SHP77 treated with DMSO at 0.1 percent for 48 hours (cell line): ENCODE data around the gene THAP7.
"Not testable (repeated sequence)": the region's sequence is repeated elsewhere in the genome, so short reads cannot be mapped to it uniquely, and the experiment has no call there.

ENCODE experiments used
- DNase-seq: peaks from one replicate; lab custom pipeline; 2025; lab: John Stamatoyannopoulos, UW

The THAP7 gene, protein sequence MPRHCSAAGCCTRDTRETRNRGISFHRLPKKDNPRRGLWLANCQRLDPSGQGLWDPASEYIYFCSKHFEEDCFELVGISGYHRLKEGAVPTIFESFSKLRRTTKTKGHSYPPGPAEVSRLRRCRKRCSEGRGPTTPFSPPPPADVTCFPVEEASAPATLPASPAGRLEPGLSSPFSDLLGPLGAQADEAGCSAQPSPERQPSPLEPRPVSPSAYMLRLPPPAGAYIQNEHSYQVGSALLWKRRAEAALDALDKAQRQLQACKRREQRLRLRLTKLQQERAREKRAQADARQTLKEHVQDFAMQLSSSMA

DNA sequence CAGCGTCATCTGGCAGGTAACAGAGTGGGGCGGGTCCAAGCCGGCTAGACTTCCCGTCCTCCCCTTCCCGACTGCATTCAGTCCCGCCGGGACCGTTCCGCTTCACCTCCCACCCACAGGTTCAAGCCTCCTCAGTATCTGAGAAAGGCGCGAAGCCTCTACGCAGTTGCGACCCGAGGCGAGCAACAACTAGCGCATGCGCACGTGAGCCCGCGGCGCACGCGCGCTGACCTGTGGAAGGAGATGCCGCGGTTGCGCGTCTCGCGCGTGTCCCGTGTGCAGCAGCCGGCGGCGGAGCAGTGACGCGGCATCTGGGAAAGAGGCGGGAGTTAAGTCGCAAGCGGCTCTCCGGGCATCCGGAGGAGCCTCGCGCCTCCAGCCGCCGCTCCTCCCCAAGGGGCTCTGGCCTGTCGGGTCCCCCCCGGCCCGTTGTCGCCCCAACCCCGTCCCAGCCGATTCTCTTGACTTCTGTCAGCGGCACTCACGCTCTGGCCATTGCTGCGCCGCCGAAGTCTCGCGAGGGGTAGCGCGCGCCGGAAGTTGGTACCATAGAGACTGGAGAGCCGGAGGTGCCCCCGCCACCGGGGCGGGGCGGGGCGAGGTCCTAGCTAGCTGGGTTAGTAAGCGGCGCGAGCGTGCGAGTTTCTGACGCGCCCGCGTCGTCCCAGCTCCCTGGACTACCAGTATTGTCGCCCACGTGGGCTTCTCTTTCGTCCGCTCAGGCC is at the start of gene THAP7:
Gene THAP7 (minus strand): TSS at position 518 of the 725 bp plus-strand sequence. CDS start 207 bp downstream, at position 311.
- DNase-seq, result peak; percentile 80

DNA sequence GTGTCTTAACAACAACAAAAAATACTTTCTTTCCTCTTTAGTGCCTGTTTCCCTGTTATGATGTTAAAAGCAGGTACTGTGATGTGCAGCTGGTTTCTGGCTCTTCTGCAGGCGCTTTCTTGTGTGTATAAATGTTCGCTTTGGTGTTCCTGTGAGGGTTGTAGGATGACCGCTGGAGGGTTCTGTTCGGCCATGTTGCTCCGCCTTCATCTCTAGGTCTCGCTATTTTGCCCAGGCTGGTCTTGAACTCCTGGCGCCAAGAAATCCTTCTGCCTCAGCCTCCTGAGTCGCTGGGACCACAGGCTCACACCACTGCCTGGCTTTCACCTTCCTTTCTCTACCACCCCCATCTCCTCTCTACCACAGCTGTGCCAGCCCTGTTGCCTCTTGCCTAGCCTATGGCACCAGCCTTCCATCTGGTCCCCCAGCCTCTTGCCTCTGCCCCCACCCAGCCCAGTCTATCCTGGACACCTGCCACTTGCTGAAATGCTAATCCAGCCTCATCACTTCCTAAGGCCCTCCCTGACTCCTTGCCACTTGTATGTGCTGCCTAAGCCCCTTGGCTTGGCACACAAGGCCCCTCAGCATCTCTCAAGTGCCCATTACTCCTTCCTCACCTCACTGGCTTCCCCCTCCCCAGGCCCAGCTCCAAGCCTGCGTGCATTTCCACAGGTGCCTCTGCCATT is 49.4 kb upstream of the THAP7 start:
- DNase-seq, result no peak

DNA sequence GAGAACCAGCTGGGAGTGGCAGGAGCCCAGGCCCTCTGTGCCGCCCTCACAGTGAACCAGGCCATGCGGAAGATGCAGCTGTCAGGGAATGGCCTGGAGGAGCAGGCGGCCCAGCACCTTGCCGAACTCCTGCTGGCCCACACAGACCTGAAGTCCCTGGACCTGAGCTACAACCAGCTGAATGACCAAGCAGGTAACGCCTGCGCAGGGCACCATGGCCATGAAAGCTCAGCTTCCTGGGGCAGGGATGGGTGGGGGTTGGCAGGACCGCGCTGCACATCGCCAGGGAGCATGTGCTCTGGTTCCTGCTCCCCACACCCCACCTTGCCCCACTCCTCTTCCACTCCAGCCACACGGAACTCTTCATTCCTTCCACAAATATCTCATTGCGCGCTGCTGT is 47.0 kb upstream of the THAP7 start:
- not testable (repeated sequence) for DNase-seq

- DNase-seq, result not testable (repeated sequence)
These were observed 46.5 kb upstream of the THAP7 start for GRCh38 chr22:21048448-21048847.

- peak; percentile 40 for DNase-seq
These were observed 45.8 kb upstream of the THAP7 start for GRCh38 chr22:21047730-21048129.

GRCh38 chr22:21047035-21047661 is 45.2 kb upstream of the THAP7 start:
- DNase-seq, result no peak

DNA sequence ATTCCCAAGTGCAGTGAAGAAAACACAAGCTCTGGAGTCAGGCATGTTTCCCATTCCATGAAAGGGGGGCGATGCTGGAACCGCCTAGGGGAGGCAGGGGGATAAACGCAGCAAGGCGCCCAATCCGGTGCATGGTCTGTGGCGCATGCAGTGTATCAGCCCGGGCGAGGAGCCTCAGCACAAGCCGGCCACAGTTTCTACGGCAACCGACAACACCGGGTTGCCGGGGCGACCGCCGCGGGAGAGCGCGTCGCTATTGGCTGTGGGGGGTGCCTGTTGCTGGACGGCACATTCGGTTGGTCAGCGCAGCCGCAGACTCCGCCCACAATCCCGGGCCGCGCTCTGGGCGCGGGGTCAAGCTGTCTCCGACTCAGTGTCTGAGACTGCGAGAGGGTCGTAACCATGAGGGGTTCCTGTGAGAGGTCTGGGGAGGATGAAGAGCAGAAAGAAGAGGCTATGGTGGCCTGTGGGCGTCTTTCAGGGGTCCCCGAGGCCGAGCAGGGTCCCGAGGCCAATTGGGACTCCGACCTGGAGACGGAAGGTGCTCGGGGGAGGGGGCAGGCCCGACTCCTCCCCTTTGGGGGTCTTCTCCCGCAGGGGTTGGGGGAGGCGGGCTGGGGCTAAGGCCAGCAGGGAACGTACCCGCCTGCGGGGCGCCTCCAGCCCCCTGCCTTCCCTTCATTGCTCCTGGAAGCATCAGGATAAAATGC is 43.8 kb upstream of the THAP7 start, which contains the start of gene LRRC74B:
Gene LRRC74B (plus strand): TSS at position 362 of the 710 bp plus-strand sequence. CDS start 41 bp downstream, at position 403.
- DNase-seq, result peak; percentile 83

GRCh38 chr22:21044931-21045584 is 43.1 kb upstream of the THAP7 start:
- DNase-seq, result no peak

GRCh38 chr22:21043860-21044535 is 42.1 kb upstream of the THAP7 start:
- no peak for DNase-seq

DNA sequence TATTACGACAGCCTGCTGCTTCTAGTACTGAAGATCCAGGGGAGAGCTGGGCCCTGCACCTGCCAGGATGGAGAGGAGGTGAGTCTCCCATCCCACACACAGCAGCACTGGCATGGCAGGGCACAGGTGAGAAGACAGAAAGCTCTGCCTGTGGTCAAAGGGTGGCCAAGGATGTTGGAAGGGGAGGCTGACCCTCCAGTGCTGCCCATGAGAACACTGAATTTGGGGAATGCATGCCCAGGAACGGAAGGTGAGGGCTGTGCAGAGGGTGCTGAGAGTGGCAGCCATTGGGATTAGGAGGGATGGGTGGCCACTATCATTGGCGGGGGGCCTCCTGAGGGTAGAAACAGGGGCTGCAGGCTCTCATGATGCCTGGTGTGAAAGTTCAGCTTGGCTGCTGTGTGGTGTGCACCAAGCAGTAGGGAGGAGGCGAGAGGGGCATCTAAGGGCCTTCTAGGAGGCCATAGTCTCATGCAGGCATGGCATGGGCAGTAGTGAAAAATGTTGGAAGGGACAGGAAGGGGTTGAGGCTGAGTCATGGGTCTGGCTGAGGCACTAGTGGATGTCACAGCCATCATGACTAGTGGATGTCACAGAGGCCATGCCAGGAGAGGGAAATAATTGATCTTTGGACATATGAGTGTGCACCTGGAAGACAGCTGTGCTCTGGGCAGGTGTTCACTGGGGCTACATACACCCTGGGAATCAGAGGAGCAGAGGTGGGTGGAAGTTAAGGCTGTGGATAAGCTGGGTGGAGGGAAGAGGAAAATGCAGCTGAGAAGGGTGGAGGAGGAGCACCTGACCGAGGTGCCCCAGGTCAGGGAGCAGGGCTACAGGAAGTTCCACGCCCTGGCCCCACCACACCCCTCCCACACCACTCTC is 41.3 kb upstream of the THAP7 start:
- DNase-seq, result no peak

GRCh38 chr22:21041937-21042336 is 40.0 kb upstream of the THAP7 start:
- no peak for DNase-seq

GRCh38 chr22:21039158-21039557 is 37.2 kb upstream of the THAP7 start:
- not testable (repeated sequence) for DNase-seq

DNA sequence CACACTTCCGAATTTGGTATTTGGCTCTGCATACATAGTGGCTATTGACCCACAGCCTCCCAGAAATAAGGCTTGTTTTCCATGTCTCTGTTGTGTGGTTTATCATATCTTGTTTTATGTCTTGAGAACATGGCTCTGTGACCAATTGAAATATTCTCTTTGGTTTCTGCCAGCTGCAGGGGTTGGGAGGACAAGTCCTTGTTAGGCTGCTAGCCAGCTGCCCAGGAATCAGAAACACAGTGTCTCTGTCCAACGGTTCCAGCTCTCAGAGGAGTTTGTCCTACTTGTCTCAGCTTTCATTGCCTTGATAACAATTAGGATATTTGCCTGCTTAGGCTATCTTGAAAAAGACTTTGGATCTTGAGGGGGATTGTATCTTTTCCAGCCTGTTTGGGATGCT is 36.5 kb upstream of the THAP7 start:
- no peak for DNase-seq

DNA sequence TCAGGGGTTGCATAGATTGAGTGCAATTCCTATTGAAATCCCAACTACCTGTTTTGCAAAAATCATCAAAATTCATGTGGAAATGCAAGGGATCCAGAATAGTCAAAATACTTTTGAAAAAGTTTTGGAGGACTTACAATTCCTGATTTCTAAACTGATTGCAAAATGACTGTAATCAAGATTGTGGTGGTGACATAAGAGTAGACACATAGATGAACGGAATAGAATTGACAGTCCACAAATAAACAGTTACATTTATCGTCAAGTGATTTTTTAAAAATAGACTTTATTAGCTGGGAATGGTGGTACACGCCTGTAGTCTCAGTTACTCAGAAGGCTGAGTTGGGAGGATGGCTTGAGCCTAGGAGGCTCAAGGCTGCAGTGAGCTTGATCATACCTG is 33.1 kb upstream of the THAP7 start:
- no peak for DNase-seq

DNA sequence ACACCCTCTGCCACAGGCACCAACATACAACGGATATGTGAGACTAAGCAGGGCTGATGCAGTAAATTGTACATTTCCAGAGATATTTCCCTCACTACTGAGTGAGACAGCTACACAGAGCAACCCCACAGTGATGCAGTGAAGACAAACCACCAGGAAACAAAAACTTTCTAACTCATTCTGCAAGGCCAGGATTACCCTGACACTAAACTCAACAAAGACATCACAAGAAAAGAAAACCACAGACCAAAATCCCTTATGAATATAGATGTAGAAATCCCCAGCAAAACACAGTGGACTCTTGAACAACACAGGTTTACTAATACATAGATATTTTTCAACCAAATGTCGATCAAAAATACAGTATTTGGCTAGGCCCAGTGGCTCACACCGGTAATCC is 32.0 kb upstream of the THAP7 start:
- no peak for DNase-seq

GRCh38 chr22:21032868-21033688 is 31.2 kb upstream of the THAP7 start:
- no peak for DNase-seq

DNA sequence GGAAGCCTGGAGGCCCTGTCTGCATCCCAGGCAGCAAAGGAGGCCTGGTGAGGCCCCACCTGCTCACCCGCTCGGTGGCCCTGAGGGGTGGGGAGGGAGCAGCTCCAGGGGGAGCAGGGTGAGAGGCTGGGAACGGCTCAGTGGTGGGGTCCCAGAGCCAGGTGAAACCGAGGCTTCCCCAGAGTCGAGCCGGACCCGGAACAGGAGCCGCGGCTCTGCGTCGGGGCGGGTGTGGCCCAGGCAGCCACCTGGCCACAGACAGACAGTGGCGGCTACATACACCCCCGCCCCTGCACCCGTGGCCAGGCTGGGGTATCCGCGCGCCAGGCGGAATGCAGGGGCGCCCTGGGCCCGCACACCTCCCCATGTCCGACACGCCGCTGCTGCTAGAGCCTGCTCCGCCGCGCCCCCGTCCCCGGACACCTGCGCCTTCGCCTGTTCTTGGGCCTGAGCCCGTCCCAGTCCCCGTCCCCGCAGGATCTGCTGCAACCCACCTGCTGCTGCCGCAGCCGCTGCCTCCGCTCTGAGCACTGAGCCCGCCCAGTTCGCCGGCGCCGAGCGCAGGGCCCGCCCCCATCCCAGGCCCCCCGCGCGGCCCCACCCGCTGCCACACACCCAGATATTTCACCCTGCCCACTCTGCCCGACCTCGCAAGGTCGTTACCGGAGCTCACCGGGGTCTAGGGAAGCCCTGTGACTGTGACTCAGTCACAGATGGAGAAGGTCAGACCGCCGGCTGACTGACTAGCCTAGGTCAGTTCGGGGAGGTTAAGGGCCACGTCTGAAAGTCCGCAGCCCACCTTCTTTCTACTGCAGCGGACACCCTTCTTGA is 30.3 kb upstream of the THAP7 start, which contains the start of gene SLC7A4:
Gene SLC7A4 (minus strand): TSS at position 525 of the 831 bp plus-strand sequence. CDS start 749 bp downstream, outside the sequence.
- no peak for DNase-seq
